Adrenal gland (tissue), 12 donors: ENCODE measurements around the gene TCEAL1. TPM values are rescaled to one million over a fixed set of nuclear protein-coding genes. Genes with fewer than 3 reads are reported as not detected.
A peak's percentile ranks its signal among the peaks of the same experiment; 100 is the strongest.
"Not testable (repeated sequence)": the region's sequence is repeated elsewhere in the genome, so short reads cannot be mapped to it uniquely, and the experiment has no call there.

Experiments
- DNase-seq, 7 donors: peaks; one replicate each; pipeline ENCODE4 v3.0.0-alpha.2; 2019 to 2020
- H3K27ac ChIP-seq, 5 donors: fragments of 200-600 bp; sonication (generic) in 4 of 5; 1 replicate in 3 of 5; 2 replicates in 2 of 5; pipeline versions ENCODE4 v1.5.1 to v1.8.0; 2016 to 2020; ENCODE audit warnings: mild to moderate bottlenecking in 1 of 5
- H3K27me3 ChIP-seq: fragments of 200-600 bp; 2 replicates; pipeline ENCODE4 v1.8.0; 2021
- H3K36me3 ChIP-seq, 2 donors: fragments of 200-600 bp; replicated peaks in 1 of 2; 1 replicate in 1 of 2; 2 replicates in 1 of 2; pipeline versions ENCODE4 v1.5.1 to v1.8.0; 2018 to 2022
- H3K4me1 ChIP-seq, 2 donors: fragments of 200-600 bp; replicated peaks in 1 of 2; 1 replicate in 1 of 2; 2 replicates in 1 of 2; pipeline versions ENCODE4 v1.5.1 to v1.8.0; 2018 to 2021
- H3K4me3 ChIP-seq, 4 donors: fragments of 200-600 bp; sonication (generic) in 3 of 4; one replicate each; pipeline ENCODE4 v1.5.1; 2016 to 2018
- H3K9me3 ChIP-seq, 3 donors: fragments of 200-600 bp; sonication (generic) in 1 of 3; replicated peaks in 1 of 3; 1 replicate in 2 of 3; 2 replicates in 1 of 3; pipeline versions ENCODE4 v1.5.1 to v1.8.0; 2016 to 2021
- CTCF ChIP-seq, 6 experiments: fragments of 450-650 bp in 4 of 6; fragments of 200-600 bp in 2 of 6; sonication (generic) in 1 of 6; IDR thresholded peaks; 1 replicate in 5 of 6; 2 replicates in 1 of 6; pipeline versions ENCODE4 v1.5.1 to v1.8.0; 2016 to 2021; ENCODE audit warnings: antibody characterized with exemption in 6 of 6, mild to moderate bottlenecking in 2 of 6, moderate library complexity in 1 of 6
- POLR2A ChIP-seq, 2 donors: fragments of 450-650 bp; IDR thresholded peaks; one replicate each; pipeline ENCODE4 v1.6.1; 2017; ENCODE audit warnings: antibody characterized with exemption in 2 of 2, mild to moderate bottlenecking in 2 of 2, moderate library complexity in 1 of 2
- WGBS, 4 donors: extraction: QIAGEN DNeasy Blood & Tissue Kit in 2 of 4; methylation state at CpG; one replicate each; pipeline versions ENCODE4 v1.1.5 to v1.1.7; 2013 to 2017; 5-methylcytosine and 5-hydroxymethylcytosine counted together
- intact Hi-C, 2 donors: fragments of 100-400 bp; cut with DNase I; formaldehyde crosslinking; loops; one replicate each; pipeline versions ENCODE4 v1.14.1 to v1.15.0; 2022 to 2023
- polyA plus RNA-seq, 3 donors: library from polyadenylated mRNA; stranded (reverse); fragments of 200-250 nt in 2 of 3; fragments of 350-450 nt in 1 of 3; fragmentation: Illumina TruSeq in 1 of 3; extraction: RNeasy Lipid Tissue Mini Kit (QIAGEN cat#74804) in 1 of 3; gene quantifications; one replicate each; pipeline ENCODE4 v1.2.3, GENCODE V29; 2013 to 2014
- total RNA-seq, 9 donors: library from RNA; depleted of rRNA in 4 of 9; stranded (reverse); fragments of >200 nt in 4 of 9; fragments of 120-200 nt in 1 of 9; fragmentation: NEBNext Ultra II Directional in 1 of 9; extraction: Animal tissue kit (Norgen Biotek cat#: 25700) in 1 of 9; gene quantifications; one replicate each; pipeline versions ENCODE4 v1.1.0 to v1.2.4, GENCODE V29; 2013 to 2023
- donor health status: healthy with polysubstance abuse.
- donor health status: Bipolar disorder and iron deficiency.
- donor health status: DM: yes; HTN: yes; CAD: no.
- donor health status: DM: no; HTN: no; CAD: no.
- donor health status: DM: no; HTN: no; CAD: no.
- donor health status: DM: yes; HTN: yes; CAD: no.

Gene TCEAL1
- total and polyA plus RNA-seq, 12 donors = 40.2 to 240 (median 70.4) TPM

DNA sequence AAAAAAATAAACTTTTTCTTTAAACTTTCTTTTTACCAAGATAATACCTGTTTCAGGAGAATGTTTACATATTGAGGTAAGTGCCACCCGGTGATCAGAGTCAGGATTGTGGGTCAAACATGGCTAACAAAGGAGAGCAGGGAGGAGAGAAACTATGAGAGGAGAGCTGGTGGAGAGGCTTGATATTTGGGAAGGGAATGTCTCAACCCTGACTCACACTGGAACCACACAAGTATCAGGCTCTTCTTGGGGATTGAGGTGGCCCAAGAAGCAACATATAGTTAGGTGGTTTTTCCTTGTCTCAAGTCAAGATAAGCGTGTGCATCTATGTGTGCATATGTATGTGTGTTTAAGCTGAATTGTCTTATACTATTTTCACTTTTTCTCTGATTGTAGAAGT lies 6.7 kb downstream of the TCEAL1 start:
- TF ChIP-seq POLR2A (IDR thresholded peaks at IDR 0.05) = no peak
- TF ChIP-seq CTCF (IDR thresholded peaks at IDR 0.05) = no peak
- H3K4me1 ChIP-seq = peaks cover 0 to 4% of the 10 kb centered on the region in 2 donors
- H3K36me3 ChIP-seq = no peaks in the 10 kb centered on the region
- DNase-seq = no peak
- no peaks in the 10 kb centered on the region for H3K9me3 ChIP-seq
- intact Hi-C loops = no loop called here
- H3K27me3 ChIP-seq = peaks cover 2% of the 10 kb centered on the region
- no peak overlapping the region for H3K27ac ChIP-seq
- WGBS, 4 donors = 55 to 96% (median 77%) methylated on average over 2 of the region's 2 CpGs
- H3K4me3 ChIP-seq = no peak overlapping the region

DNA sequence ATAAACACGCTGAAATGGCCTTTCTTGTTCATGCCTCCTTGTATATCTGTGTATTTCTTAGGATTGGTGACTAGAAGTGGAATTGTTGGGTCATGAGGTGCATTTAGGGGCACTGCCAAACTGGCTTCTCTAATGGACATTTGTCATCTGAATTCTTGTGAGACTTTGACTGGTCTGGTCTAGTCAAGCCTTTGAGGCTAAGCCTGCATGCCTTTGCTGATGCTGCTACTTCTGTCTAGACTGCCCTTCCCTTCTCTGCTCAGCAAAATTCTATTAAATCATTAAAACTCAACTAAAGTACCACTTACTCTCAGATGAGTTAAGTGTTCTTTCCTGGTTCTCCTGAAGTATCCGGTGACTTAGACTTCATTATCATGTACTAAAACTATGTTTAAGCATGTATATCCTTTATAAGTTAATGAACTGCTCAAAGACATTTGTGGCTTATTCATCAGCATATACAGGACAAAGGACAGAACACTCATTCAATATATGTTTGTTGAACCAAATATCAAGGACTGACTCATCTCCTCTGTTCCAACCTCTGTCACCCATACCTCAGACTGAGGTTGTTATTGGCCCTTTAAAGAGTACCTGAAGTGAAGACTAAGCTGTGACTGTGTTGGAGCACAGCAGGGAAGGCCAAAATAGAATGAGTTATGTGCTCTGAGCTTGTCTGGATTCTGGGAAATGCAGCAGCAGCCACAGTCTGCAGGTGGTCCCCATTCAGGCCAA lies 9.0 kb downstream of the TCEAL1 start:
- Histone ChIP-seq H3K9me3 (no peaks in the 10 kb centered on the region), H3K4me1 (no peaks in the 10 kb centered on the region), H3K27ac (no peak overlapping the region), H3K36me3 (no peaks in the 10 kb centered on the region), H3K27me3 (no peaks in the 10 kb centered on the region), H3K4me3 (no peak overlapping the region)
- whole genome bisulfite sequencing, 4 donors = 68 to 92% (median 83%) methylated on average over 2 of the region's 2 CpGs
- intact Hi-C loops = no loop called here
- TF ChIP-seq POLR2A (IDR thresholded peaks at IDR 0.05) (no peak), CTCF (IDR thresholded peaks at IDR 0.05) (no peak)
- DNase-seq = no peak

- intact Hi-C loops, H3K4me1 ChIP-seq, H3K27me3 ChIP-seq, H3K36me3 ChIP-seq, H3K4me3 ChIP-seq, H3K27ac ChIP-seq, H3K9me3 ChIP-seq: not testable (repeated sequence)
- WGBS, 4 donors = 29 to 47% (median 37%) methylated on average over 2 to 6 of the region's 6 CpGs
- DNase-seq = peak in 1 of 7 donors; percentile 14
Measured at GRCh38 chrX:103638479-103639346, 9.9 kb downstream of the TCEAL1 start.

DNA sequence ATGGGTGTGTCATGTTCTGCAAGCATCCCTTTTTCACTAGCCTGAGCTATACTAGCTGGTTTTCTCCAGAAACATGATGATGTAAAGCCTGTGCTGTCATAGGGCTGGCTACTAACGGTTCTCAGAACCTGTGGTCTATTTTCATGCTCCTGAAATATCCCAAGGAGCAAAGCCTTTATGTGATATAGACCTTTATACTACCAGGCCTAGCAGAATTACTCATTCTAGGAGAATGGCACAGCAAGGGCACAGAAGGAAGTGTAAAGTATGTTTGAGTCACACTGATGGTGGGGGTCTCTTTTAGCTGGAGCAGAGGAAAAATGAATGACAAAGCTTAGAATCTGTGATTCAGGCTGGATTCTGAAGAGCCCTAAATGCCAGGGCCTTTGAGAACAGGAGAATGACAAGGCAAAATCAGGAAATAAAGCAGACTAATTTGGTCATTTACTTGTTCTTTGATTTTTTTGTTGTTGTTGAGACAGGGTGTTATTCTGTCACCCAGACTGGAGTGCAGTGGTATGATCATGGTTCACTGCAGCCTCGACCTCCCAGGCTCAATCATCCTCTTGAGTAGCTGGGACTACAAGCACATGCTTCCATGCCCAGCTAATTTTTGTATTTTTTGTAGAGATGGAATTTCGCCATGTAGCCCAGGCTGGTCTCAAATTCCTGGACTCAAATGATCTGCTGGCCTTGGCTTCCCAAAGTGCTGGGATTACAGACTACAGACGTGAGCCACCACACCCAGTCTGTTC lies 11.8 kb downstream of the TCEAL1 start:
- Histone ChIP-seq H3K9me3 (no peaks in the 10 kb centered on the region), H3K4me1 (no peaks in the 10 kb centered on the region), H3K27me3 (no peaks in the 10 kb centered on the region), H3K36me3 (no peaks in the 10 kb centered on the region), H3K4me3 (no peak overlapping the region), H3K27ac (no peak overlapping the region)
- no peak for DNase-seq
- intact Hi-C loops = no loop called here
- 48 to 80% (median 65%) methylated on average over 3 to 4 of the region's 4 CpGs for WGBS, 4 donors
- TF ChIP-seq POLR2A (IDR thresholded peaks at IDR 0.05) = no peak
- TF ChIP-seq CTCF (IDR thresholded peaks at IDR 0.05) = no peak
